HG03097 (cell line): ENCODE results near the gene SLC44A2.
"Not testable (repeated sequence)": the region's sequence is repeated elsewhere in the genome, so short reads cannot be mapped to it uniquely, and the experiment has no call there.

Source experiments
- ATAC-seq: cut with Tn5 transposase; IDR thresholded peaks from one replicate; pipeline ENCODE4 v1.9.1; 2021; ENCODE audit not compliant: unreplicated experiment, low FRiP score

The SLC44A2 gene

GRCh38 chr19:10646456-10647159, 21.3 kb downstream of the SLC44A2 start:
- no peak for ATAC-seq

- no peak for ATAC-seq
These were observed 23.0 kb downstream of the SLC44A2 start for GRCh38 chr19:10648360-10648759.

- ATAC-seq, result no peak
These were observed 26.5 kb downstream of the SLC44A2 start for GRCh38 chr19:10651851-10652250.

GRCh38 chr19:10653482-10653731, 28.1 kb downstream of the SLC44A2 start:
- ATAC-seq, result no peak

GRCh38 chr19:10653732-10654609, 28.6 kb downstream of the SLC44A2 start, which contains the start of gene ILF3:
Gene ILF3, plus strand, starts transcription at chr19:10654346. Its CDS starts 16,260 bp downstream, at chr19:10670606.
- ATAC-seq, result peak; percentile 62

GRCh38 chr19:10654610-10655456, 29.5 kb downstream of the SLC44A2 start:
- peak; percentile 16 for ATAC-seq

GRCh38 chr19:10655457-10656312, 30.3 kb downstream of the SLC44A2 start:
- ATAC-seq, result no peak

GRCh38 chr19:10660346-10660745, 35.0 kb downstream of the SLC44A2 start:
- ATAC-seq, result no peak

GRCh38 chr19:10661946-10662345, 36.6 kb downstream of the SLC44A2 start:
- no peak for ATAC-seq

GRCh38 chr19:10662384-10663251, 37.3 kb downstream of the SLC44A2 start:
- no peak for ATAC-seq

- ATAC-seq, result not testable (repeated sequence)
These were observed 37.9 kb downstream of the SLC44A2 start for GRCh38 chr19:10663252-10663563.

- ATAC-seq, result no peak
These were observed 42.5 kb downstream of the SLC44A2 start for GRCh38 chr19:10667867-10668266.

GRCh38 chr19:10669246-10669645, 43.9 kb downstream of the SLC44A2 start:
- no peak for ATAC-seq

- no peak for ATAC-seq
These were observed 44.8 kb downstream of the SLC44A2 start for GRCh38 chr19:10670182-10670581.

- no peak for ATAC-seq
These were observed 45.8 kb downstream of the SLC44A2 start for GRCh38 chr19:10670876-10671804.

GRCh38 chr19:10671922-10672321, 46.6 kb downstream of the SLC44A2 start:
- not testable (repeated sequence) for ATAC-seq

- ATAC-seq, result not testable (repeated sequence)
These were observed 49.9 kb downstream of the SLC44A2 start for GRCh38 chr19:10675214-10675613.

- no peak for ATAC-seq
These were observed 52.4 kb downstream of the SLC44A2 start for GRCh38 chr19:10677751-10678150.
